Parathyroid adenoma (tissue), 2 donors: ENCODE results near the gene KRTAP10-1.

ENCODE experiments used
- H2AFZ ChIP-seq: fragments of 300-600 bp; sonication (generic); one replicate; pipeline ENCODE4 v1.7.0; 2017; ENCODE audit warnings: antibody characterized with exemption, mild to moderate bottlenecking
- H3K27ac ChIP-seq: fragments of 300-600 bp; sonication (generic); one replicate; pipeline ENCODE4 v1.7.0; 2017
- H3K27me3 ChIP-seq: fragments of 300-600 bp; sonication (generic); one replicate; pipeline ENCODE4 v1.7.0; 2017; ENCODE audit warnings: low read length; ENCODE audit not compliant: control insufficient read depth, insufficient read depth
- H3K36me3 ChIP-seq: fragments of 300-600 bp; sonication (generic); one replicate; pipeline ENCODE4 v1.7.0; 2017; ENCODE audit warnings: low read length; ENCODE audit not compliant: control insufficient read depth, insufficient read depth
- H3K4me1 ChIP-seq: fragments of 300-600 bp; sonication (generic); one replicate; pipeline ENCODE4 v1.7.0; 2017; ENCODE audit warnings: control low read depth
- H3K4me2 ChIP-seq: fragments of 300-600 bp; sonication (generic); one replicate; pipeline ENCODE4 v1.7.0; 2017; ENCODE audit warnings: low read length
- H3K4me3 ChIP-seq: fragments of 300-600 bp; sonication (generic); one replicate; pipeline ENCODE4 v1.7.0; 2017; ENCODE audit warnings: low read depth, low read length
- H3K79me2 ChIP-seq: fragments of 300-600 bp; sonication (generic); one replicate; pipeline ENCODE4 v1.7.0; 2017; ENCODE audit warnings: control low read depth
- H3K9ac ChIP-seq: fragments of 300-600 bp; sonication (generic); one replicate; pipeline ENCODE4 v1.7.0; 2017; ENCODE audit warnings: mild to moderate bottlenecking
- H3K9me3 ChIP-seq: fragments of 300-600 bp; sonication (generic); one replicate; pipeline ENCODE4 v1.7.0; 2017; ENCODE audit warnings: low read length; ENCODE audit not compliant: control insufficient read depth
- TF ChIP-seq, protein P1 (sequence below): fragments of 300-600 bp; sonication (generic); IDR thresholded peaks from one replicate; pipeline ENCODE4 v1.7.0; 2017; ENCODE audit warnings: antibody characterized with exemption, mild to moderate bottlenecking
- donor health status: primary hyperparathyroidism.

Gene KRTAP10-1

DNA sequence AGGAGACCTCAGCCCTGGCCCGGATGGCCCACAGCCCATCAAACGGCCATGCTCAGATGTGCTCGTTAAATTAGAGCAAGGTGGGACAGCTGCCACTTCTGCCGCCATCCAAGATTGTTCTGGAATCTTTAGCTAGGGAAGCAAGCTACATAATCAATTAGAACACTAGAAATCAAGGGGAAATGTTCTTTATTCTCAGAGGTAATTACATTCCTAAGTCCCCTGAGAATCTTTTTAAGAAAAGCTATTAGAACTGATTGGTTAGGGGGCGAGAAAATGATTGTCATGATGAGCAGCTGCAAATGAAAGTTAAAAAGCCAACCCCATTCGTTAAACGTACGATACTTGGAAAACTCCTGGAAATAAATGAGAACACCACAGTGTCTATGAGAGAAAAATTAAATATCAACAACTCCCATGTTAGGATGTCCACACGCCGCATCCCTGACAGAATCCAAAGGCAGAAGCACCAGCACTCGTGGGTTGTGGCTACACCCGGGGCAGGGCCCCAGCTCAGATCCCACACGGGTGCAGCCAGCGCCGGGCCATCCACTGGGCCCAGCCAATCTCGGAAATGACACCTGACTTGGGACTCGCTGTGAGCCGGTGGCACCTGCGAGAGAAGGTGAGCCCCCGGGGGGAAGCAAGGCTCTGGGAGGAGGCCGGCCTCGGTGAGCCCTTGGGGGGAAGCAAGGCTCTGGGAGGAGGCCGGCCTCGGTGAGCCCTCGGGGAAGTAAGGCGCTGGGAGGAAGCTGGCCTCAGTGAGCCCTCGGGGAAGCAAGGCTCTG lies 37.6 kb downstream of the KRTAP10-1 start:
- Histone ChIP-seq H3K79me2 (no peaks in the 10 kb centered on the region), H2AFZ (no peak overlapping the region), H3K27ac (no peak overlapping the region), H3K4me2 (no peak overlapping the region), H3K4me3 (no peak overlapping the region), H3K4me1 (no peaks in the 10 kb centered on the region), H3K36me3 (no peaks in the 10 kb centered on the region), H3K9me3 (no peaks in the 10 kb centered on the region), H3K9ac (no peak overlapping the region), H3K27me3 (no peaks in the 10 kb centered on the region)
- TF ChIP-seq, protein P1, sequence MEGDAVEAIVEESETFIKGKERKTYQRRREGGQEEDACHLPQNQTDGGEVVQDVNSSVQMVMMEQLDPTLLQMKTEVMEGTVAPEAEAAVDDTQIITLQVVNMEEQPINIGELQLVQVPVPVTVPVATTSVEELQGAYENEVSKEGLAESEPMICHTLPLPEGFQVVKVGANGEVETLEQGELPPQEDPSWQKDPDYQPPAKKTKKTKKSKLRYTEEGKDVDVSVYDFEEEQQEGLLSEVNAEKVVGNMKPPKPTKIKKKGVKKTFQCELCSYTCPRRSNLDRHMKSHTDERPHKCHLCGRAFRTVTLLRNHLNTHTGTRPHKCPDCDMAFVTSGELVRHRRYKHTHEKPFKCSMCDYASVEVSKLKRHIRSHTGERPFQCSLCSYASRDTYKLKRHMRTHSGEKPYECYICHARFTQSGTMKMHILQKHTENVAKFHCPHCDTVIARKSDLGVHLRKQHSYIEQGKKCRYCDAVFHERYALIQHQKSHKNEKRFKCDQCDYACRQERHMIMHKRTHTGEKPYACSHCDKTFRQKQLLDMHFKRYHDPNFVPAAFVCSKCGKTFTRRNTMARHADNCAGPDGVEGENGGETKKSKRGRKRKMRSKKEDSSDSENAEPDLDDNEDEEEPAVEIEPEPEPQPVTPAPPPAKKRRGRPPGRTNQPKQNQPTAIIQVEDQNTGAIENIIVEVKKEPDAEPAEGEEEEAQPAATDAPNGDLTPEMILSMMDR: no peak

DNA sequence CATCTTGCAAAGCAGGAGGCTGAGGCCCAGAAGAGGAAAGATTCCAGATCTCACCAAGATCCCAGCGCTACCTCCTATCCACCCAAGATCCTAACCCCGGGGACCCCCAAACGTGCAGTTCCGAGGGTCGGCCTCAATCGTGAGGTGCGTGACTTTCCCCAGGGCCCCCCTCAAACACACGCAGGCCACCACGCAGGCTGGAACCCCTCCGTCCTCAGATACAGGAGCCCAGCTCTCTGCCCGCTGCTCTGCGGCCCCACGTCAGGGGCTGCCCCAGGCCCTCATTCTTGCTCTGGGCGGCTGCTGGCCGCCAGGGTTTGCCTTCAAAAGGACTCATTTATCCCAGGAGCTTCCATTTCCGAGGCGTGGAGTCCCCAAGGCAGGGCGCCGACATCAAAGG lies 39.9 kb downstream of the KRTAP10-1 start:
- no peaks in the 10 kb centered on the region for H3K9me3 ChIP-seq
- H3K4me1 ChIP-seq: no peaks in the 10 kb centered on the region
- H3K27me3 ChIP-seq: no peaks in the 10 kb centered on the region
- no peaks in the 10 kb centered on the region for H3K36me3 ChIP-seq
- H3K79me2 ChIP-seq: no peaks in the 10 kb centered on the region
- H2AFZ ChIP-seq: no peak overlapping the region
- TF ChIP-seq, protein P1: no peak
- H3K9ac ChIP-seq: no peak overlapping the region
- H3K4me2 ChIP-seq: no peak overlapping the region
- H3K27ac ChIP-seq: no peak overlapping the region
- H3K4me3 ChIP-seq: no peak overlapping the region

DNA sequence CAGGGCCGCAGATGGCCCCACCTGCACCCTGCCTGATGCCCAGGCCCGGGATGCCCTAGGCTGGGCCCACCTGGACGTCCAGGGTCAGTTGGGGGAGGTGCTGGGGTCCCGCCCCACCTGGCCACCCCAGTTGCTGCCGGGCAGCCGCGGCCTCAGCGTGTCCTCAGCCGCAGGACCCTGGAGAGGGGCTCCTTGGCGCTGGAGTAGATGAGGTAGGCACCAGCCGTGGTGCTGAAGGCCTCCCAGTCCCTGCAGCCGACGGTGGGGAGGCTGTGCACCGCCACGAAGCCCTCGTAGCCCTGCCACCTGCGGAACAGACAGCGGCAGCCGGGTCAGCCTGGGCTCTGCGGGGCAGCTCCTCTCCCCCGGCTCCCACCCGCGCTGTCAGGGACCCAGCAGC lies 40.4 kb downstream of the KRTAP10-1 start:
- no peaks in the 10 kb centered on the region for H3K9me3 ChIP-seq
- H3K79me2 ChIP-seq: no peaks in the 10 kb centered on the region
- H3K9ac ChIP-seq: no peak overlapping the region
- H3K4me3 ChIP-seq: no peak overlapping the region
- no peaks in the 10 kb centered on the region for H3K27me3 ChIP-seq
- no peaks in the 10 kb centered on the region for H3K4me1 ChIP-seq
- H3K27ac ChIP-seq: no peak overlapping the region
- H3K4me2 ChIP-seq: no peak overlapping the region
- TF ChIP-seq, protein P1: no peak
- no peaks in the 10 kb centered on the region for H3K36me3 ChIP-seq
- H2AFZ ChIP-seq: no peak overlapping the region

DNA sequence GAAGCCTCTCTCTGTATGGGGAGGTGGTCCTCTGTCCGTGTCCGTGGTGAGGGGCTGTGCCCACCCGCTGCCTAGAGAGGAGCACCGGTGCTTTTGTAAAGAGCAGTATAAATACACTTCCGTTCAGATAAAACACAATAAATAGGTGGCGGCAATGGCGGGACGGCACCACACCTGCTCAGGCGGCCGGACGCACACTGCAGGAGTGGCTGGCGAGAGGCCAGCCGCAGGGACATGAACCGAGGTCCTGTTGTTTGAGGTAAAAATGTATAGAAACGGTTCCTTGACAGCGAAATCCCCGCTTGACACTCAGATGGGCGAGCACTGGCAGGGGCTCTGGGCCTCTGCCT lies 40.8 kb downstream of the KRTAP10-1 start:
- TF ChIP-seq, protein P1: no peak
- Histone ChIP-seq H3K4me1 (no peaks in the 10 kb centered on the region), H3K4me2 (no peak overlapping the region), H3K9ac (no peak overlapping the region), H3K4me3 (no peak overlapping the region), H3K27me3 (no peaks in the 10 kb centered on the region), H3K36me3 (no peaks in the 10 kb centered on the region), H3K9me3 (no peaks in the 10 kb centered on the region), H2AFZ (no peak overlapping the region), H3K27ac (no peak overlapping the region), H3K79me2 (no peaks in the 10 kb centered on the region)
